Peyer's patch (tissue), 4 donors: ENCODE results near the gene THAP11.

ENCODE experiments used
- CTCF ChIP-seq, 6 experiments: fragments of 450-650 bp in 4 of 6; fragments of 200-600 bp in 2 of 6; sonication (generic) in 1 of 6; IDR thresholded peaks; one replicate each; pipeline ENCODE4 v1.5.1; 2017 to 2019; ENCODE audit warnings: antibody characterized with exemption in 6 of 6, mild to moderate bottlenecking in 3 of 6, moderate library complexity in 1 of 6
- POLR2A ChIP-seq, 2 donors: fragments of 450-650 bp; IDR thresholded peaks; one replicate each; pipeline ENCODE4 v1.5.1; 2017; ENCODE audit warnings: antibody characterized with exemption in 2 of 2, mild to moderate bottlenecking in 2 of 2, moderate library complexity in 2 of 2

GRCh38 chr16:67825119-67825518 lies 17.0 kb upstream of the THAP11 start:
- TF ChIP-seq CTCF (IDR thresholded peaks at IDR 0.05) (no peak), POLR2A (IDR thresholded peaks at IDR 0.05) (no peak)
